ENCODE measurements around the gene PAPSS1.

DNA sequence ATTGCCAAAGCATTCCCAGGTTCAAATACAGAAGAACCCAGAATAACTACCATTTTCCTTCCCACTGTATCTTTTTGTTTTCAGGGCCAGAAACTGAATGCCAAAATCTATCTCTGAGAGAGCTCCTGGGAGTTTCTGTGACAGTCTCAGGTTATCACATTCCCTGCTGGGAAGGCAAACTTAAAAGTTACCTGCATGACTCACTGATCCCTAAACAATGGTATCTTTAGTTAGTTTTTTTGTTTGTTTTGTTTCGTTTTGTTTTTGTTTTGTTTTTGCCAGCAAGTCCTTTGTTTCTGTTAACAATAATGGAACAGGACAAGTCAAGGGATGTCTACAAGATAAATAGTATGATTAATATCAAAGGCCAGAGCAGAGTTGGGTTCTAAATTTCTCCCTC is 34.3 kb downstream of the PAPSS1 start:
- TF ChIP-seq, protein P1, sequence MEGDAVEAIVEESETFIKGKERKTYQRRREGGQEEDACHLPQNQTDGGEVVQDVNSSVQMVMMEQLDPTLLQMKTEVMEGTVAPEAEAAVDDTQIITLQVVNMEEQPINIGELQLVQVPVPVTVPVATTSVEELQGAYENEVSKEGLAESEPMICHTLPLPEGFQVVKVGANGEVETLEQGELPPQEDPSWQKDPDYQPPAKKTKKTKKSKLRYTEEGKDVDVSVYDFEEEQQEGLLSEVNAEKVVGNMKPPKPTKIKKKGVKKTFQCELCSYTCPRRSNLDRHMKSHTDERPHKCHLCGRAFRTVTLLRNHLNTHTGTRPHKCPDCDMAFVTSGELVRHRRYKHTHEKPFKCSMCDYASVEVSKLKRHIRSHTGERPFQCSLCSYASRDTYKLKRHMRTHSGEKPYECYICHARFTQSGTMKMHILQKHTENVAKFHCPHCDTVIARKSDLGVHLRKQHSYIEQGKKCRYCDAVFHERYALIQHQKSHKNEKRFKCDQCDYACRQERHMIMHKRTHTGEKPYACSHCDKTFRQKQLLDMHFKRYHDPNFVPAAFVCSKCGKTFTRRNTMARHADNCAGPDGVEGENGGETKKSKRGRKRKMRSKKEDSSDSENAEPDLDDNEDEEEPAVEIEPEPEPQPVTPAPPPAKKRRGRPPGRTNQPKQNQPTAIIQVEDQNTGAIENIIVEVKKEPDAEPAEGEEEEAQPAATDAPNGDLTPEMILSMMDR (IDR thresholded peaks at IDR 0.05), result no peak
- TF ChIP-seq POLR2AphosphoS5 (IDR thresholded peaks at IDR 0.05) (no peak), POLR2A (IDR thresholded peaks at IDR 0.05) (no peak)
